ENCODE measurements around the gene FDXR. TPM values are rescaled to one million over a fixed set of nuclear protein-coding genes. Genes with fewer than 3 reads are reported as not detected.

The FDXR gene, protein sequence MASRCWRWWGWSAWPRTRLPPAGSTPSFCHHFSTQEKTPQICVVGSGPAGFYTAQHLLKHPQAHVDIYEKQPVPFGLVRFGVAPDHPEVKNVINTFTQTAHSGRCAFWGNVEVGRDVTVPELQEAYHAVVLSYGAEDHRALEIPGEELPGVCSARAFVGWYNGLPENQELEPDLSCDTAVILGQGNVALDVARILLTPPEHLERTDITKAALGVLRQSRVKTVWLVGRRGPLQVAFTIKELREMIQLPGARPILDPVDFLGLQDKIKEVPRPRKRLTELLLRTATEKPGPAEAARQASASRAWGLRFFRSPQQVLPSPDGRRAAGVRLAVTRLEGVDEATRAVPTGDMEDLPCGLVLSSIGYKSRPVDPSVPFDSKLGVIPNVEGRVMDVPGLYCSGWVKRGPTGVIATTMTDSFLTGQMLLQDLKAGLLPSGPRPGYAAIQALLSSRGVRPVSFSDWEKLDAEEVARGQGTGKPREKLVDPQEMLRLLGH
- total RNA-seq (2022) (25.0 and 29.7 TPM in 2 replicates), Bru-seq, nascent RNA (percentile 47 among the genes with signal in this experiment), BruChase-seq, experiment 1, labeled RNA remaining after a 6-hour chase (percentile 59 among the genes with signal in this experiment), BruChase-seq, experiment 2, labeled RNA remaining after a 2-hour chase (percentile 58 among the genes with signal in this experiment)
- long read RNA-seq, transcript FDXR-201 (12 exons, 1,875 nt): major isoform, 16 of 25 reads
- long read RNA-seq, partial matches to known transcripts: 0 of 25 reads
- long read RNA-seq, other reads (novel, unspliced or antisense): 8 of 25 reads

DNA sequence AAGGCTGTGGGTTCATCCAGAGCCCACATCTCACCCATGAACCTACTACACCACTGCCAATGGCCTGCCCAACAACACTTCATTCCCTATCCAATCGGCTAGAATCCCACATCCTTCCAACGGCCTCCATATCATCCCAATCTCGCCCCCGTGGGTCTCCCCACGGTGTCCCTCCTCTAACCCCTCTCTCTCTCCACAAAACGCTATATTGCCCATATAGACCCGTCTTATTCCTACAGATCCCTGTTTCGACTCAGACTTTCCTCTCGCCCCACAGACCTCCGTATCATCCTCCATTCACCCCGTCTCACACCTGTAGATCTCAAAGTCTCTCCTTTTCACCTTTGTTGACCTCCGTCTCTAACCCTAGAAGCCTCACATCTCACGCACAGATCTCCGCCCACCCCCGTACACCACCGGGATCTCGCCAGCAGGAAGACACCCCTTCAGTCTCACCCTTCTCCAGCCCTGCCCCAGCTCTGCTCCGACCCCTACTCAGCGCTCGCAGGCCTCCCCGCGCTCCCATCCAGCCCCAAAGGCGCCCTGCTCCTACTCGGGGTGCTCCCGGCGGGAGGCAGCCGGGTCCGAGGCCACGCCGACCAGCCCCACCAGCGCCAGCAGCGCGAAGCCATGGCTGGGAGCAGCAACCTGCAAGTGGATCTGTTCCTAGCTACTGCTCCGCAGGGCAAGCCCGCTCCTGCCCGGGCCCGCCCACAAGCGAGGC is at the start of gene FDXR:
Gene FDXR, minus strand, starts transcription at position 682 of the 724 bp plus-strand sequence. Its CDS starts 50 bp downstream, at position 632.
- peaks cover 22% of the 10 kb centered on the region for H3K4me1 Mint-ChIP-seq (ENCODE audit: insufficient read depth, unreplicated experiment)
- DNase-seq (ENCODE audit: unreplicated experiment): no peak
- TF ChIP-seq, protein P1, sequence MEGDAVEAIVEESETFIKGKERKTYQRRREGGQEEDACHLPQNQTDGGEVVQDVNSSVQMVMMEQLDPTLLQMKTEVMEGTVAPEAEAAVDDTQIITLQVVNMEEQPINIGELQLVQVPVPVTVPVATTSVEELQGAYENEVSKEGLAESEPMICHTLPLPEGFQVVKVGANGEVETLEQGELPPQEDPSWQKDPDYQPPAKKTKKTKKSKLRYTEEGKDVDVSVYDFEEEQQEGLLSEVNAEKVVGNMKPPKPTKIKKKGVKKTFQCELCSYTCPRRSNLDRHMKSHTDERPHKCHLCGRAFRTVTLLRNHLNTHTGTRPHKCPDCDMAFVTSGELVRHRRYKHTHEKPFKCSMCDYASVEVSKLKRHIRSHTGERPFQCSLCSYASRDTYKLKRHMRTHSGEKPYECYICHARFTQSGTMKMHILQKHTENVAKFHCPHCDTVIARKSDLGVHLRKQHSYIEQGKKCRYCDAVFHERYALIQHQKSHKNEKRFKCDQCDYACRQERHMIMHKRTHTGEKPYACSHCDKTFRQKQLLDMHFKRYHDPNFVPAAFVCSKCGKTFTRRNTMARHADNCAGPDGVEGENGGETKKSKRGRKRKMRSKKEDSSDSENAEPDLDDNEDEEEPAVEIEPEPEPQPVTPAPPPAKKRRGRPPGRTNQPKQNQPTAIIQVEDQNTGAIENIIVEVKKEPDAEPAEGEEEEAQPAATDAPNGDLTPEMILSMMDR (IDR thresholded peaks at IDR 0.05; ENCODE audit: unreplicated experiment): no peak
- peak within 1 kb of the TSS; percentile 82 for H3K27ac Mint-ChIP-seq (ENCODE audit: low read depth, unreplicated experiment)
- H3K4me3 Mint-ChIP-seq (ENCODE audit: unreplicated experiment): peak within 1 kb of the TSS; percentile 94
- ChIA-PET CTCF (interaction anchor here (0.8 to 1.3 kb wide), 2 partner anchors 9 to 267 kb away, joined by 3 to 5 read pairs; no protein-coding TSS in a partner anchor), POLR2A (interaction anchor here (0.7 to 2.6 kb wide), 42 partner anchors 9 to 442 kb away, joined by 3 to 31 read pairs (median 4); partner anchors contain the start of genes CDR2L, GGA3, MIF4GD and MRPL58)
- H3K36me3 Mint-ChIP-seq (ENCODE audit: insufficient read depth, unreplicated experiment): peaks cover 23% of the 10 kb centered on the region
- H3K9me3 Mint-ChIP-seq (ENCODE audit: unreplicated experiment): no peaks in the 10 kb centered on the region
- H3K27me3 Mint-ChIP-seq (ENCODE audit: insufficient read depth, unreplicated experiment): no peaks in the 10 kb centered on the region
- TSS peak; percentile 71 for BruUV-seq (replicated peaks)
- intact Hi-C loops (cut with micrococcal nuclease): loop anchor here (2.0 to 5.0 kb wide), 2 partner anchors 72 to 330 kb away; no protein-coding TSS in a partner anchor

DNA sequence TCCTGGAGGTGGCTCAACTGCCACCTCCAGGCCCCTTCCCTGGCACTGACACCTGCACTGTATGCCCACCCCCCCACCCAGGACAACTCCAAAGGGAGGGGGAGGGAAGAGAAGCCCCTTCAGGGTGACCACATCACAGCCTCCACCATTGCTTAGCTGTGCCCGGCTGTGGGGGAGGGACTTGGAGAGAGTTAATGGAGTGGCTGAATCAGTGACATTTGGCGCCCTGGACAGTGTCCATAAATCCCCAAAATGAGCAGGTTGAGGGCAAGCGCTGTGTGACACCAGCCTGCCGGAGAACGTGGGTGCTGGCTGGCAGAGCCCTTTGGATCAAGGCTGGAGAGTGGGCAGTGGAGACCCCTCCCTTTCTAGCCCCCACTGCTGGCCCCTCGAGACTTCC is 49.4 kb upstream of the FDXR start:
- TF ChIP-seq, protein P1 (IDR thresholded peaks at IDR 0.05; ENCODE audit: unreplicated experiment): no peak

DNA sequence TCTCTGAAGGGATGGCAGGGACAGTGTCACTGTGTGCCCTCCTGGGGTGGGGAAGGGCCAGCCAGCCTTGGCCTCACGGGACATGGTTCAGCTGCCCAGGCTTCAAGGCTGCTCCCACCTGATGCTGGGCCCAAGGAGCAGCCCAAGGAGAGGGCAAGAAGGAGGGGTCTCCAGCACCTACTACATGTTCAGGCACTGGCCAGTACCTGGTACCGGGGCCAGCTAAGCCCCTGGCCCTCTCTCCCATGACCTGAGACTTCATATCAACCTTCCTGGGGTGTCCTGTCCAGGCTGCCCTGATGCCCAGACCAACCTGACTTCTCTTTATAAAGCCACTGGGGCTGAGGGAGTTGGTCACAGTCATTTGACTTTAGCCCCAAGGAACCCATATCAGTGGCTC is 49.0 kb upstream of the FDXR start:
- no TSS peak for BruUV-seq (replicated peaks)
- intact Hi-C loops (cut with micrococcal nuclease): no loop called here
- H3K27me3 Mint-ChIP-seq (ENCODE audit: insufficient read depth, unreplicated experiment): peaks cover 30% of the 10 kb centered on the region

More for the DNA sequence above, 49.4 kb upstream of the FDXR start:
- no TSS peak for BruUV-seq (replicated peaks)
- POLR2A ChIA-PET: interaction anchor here (0.6 to 1.5 kb wide), 3 partner anchors 35 to 164 kb away, joined by 3 to 6 read pairs (median 3); no protein-coding TSS in a partner anchor
- Mint-ChIP-seq H3K9me3 (ENCODE audit: unreplicated experiment) (no peaks in the 10 kb centered on the region), H3K27ac (ENCODE audit: low read depth, unreplicated experiment) (no peak overlapping the region), H3K4me3 (ENCODE audit: unreplicated experiment) (no peak overlapping the region), H3K36me3 (ENCODE audit: insufficient read depth, unreplicated experiment) (no peaks in the 10 kb centered on the region), H3K27me3 (ENCODE audit: insufficient read depth, unreplicated experiment) (peaks cover 29% of the 10 kb centered on the region), H3K4me1 (ENCODE audit: insufficient read depth, unreplicated experiment) (no peaks in the 10 kb centered on the region)
- CTCF ChIA-PET: interaction anchor here (1.1 to 11.5 kb wide), 4 partner anchors 31 to 249 kb away, joined by 3 to 233 read pairs (median 6); no protein-coding TSS in a partner anchor
- intact Hi-C loops (cut with micrococcal nuclease): no loop called here
- no peak for DNase-seq (ENCODE audit: unreplicated experiment)

More for the DNA sequence above, 49.0 kb upstream of the FDXR start:
- TF ChIP-seq, protein P1 (IDR thresholded peaks at IDR 0.05; ENCODE audit: unreplicated experiment): no peak
- ChIA-PET POLR2A (interaction anchor here (1.2 to 1.5 kb wide), 3 partner anchors 36 to 43 kb away, joined by 3 to 6 read pairs (median 4); no protein-coding TSS in a partner anchor), CTCF (interaction anchor here (1.2 to 11.5 kb wide), 2 partner anchors 38 to 249 kb away, joined by 4 to 233 read pairs; no protein-coding TSS in a partner anchor)
- no peak for DNase-seq (ENCODE audit: unreplicated experiment)
- no peak overlapping the region for H3K27ac Mint-ChIP-seq (ENCODE audit: low read depth, unreplicated experiment)
- H3K36me3 Mint-ChIP-seq (ENCODE audit: insufficient read depth, unreplicated experiment): no peaks in the 10 kb centered on the region
- H3K4me3 Mint-ChIP-seq (ENCODE audit: unreplicated experiment): no peak overlapping the region
- no peaks in the 10 kb centered on the region for H3K4me1 Mint-ChIP-seq (ENCODE audit: insufficient read depth, unreplicated experiment)
- no peaks in the 10 kb centered on the region for H3K9me3 Mint-ChIP-seq (ENCODE audit: unreplicated experiment)

Measured in MCF 10A (cell line).